ENCODE data around the gene DNAJC11.
"Not testable (repeated sequence)": the region's sequence is repeated elsewhere in the genome, so short reads cannot be mapped to it uniquely, and the experiment has no call there.

Gene DNAJC11, protein sequence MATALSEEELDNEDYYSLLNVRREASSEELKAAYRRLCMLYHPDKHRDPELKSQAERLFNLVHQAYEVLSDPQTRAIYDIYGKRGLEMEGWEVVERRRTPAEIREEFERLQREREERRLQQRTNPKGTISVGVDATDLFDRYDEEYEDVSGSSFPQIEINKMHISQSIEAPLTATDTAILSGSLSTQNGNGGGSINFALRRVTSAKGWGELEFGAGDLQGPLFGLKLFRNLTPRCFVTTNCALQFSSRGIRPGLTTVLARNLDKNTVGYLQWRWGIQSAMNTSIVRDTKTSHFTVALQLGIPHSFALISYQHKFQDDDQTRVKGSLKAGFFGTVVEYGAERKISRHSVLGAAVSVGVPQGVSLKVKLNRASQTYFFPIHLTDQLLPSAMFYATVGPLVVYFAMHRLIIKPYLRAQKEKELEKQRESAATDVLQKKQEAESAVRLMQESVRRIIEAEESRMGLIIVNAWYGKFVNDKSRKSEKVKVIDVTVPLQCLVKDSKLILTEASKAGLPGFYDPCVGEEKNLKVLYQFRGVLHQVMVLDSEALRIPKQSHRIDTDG

DNA sequence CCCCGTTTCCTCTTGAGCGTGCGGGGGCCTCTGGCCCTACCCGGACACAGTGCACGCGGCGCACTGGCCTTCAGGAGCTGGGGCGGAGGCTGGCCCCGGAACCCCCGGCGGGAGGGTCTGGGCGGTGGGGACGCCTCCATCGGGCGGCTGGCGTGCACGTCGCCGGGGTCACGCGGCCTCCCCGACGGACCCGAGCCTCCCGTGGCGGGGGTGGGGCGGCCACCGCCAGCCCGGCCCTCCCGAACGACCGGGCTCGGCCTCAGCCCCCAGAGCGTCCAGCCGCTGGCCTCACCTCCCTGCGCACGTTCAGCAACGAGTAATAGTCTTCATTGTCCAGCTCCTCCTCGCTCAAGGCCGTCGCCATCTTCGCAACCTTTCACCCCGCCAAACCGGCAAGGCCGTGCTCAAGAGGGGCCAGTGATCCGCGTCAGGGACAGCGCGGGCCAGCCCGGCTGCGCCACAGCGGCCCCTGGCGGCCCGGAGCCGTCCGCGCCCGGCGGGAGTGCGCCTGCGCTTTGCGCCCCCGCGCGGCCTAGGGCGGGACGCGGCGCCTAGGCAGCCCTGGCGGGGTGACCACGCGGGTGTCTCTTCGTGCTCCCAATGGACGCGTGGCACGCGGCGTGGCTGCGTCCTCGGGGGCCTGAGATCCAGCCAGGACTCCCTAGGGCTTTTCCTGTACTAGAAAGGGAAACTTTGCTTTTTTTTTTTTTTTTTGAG, at the start of gene DNAJC11:
Gene DNAJC11 (minus strand): TSS at position 380 of the 717 bp plus-strand sequence. CDS start 16 bp downstream, at position 364.
- DNase-seq (ENCODE audit: low spot score), result peak; percentile 92

DNA sequence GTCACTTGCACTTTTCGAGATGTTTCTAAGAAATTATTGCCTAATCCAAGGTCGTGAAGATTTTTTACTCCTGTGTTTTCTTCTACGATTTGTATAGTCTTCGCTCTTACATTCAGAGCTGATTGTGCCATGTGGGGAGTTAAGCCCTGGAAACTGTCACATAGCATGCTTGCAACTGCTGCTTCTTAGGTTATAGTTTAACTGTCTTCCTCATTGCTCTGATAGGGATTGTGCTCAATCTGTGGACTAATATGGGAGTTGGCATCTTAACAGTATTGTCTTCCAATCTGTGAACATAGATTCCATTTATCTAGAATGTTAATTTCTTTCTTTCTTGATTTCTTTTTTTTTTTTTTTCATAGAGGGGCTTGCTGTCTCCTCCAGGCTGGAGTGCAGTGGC, 48.9 kb upstream of the DNAJC11 start:
- DNase-seq (ENCODE audit: low spot score), result no peak

DNA sequence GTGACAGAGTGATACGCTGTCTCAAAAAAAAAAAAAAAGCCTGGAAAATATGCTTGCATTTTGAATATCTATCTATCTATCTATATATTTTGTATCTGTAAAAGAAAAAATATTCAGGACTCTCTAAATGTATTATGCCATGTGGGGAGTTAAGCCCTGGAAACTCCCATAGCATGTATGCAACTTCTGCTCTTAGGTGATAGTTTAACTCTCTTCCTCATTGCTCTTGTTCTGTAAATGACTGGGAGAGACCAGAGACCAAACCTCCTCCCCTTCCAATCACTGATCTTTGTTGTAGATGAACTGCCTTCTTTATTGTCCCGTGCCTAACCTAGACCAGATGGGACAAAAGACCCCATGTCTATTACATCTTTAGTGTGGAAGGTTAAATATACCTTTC, 46.1 kb upstream of the DNAJC11 start:
- no peak for DNase-seq (ENCODE audit: low spot score)

DNA sequence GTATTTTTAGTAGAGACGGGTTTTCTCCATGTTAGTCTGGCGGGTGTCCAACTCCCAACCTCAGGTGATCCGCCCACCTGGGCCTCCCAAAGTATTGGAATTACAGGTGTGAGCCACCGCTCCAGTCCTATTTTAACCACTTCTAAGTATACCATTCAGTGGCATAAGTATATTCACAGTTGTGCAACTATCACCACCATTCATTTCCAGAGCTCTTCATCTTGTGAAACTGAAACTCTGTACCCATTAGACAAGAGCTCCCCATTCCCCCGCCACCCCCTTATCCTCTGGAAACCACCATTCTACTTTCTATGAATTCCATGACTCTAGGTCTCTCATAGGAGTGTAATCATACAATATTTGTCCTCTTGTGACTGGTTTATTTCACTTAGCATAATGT, 43.5 kb upstream of the DNAJC11 start:
- DNase-seq (ENCODE audit: low spot score), result no peak

DNA sequence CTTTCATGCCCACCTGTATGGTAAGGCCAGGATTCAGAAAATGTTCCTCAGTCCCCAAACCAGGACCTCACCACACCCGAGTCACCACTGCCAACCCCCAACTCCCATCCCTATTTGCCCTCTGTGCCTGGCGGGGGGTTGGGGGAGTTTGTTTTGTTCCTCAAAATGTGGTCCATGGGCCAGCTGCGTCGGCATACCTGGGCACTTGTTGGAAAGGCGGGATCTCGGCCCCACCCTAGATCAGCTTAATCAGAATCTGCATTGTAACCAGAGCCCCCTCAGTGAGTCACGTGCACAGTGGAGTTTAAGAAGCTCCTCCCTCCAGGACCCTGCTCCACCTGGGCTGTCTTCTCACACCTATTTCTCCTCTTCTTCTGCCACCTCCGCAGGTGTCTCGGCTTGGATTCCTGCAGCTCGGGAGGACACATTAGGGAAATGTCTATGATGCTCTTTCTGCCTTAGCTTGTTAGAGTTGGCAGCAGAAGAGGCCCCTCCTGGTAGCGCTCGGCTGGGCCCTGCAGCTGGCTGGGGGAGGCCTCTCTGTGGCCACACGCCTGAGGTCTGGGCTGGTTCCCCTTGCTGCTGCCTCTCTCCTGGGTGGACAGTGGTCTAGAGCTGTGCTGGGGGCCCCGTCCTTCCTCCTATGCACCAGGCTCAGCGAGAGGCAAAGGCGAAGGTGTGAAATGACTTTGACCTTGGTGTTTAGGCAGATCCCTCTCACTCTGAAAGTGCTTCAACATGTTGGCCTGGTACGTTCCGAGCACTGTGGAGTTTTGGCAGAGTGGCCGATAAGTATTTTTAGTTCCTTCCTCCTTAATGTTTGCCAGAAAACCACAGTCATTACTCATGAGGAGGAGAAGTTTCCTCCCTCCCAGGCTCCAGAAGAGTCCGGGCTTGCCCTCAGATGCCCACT, 41.8 kb upstream of the DNAJC11 start:
- DNase-seq (ENCODE audit: low spot score), result peak; percentile 71

DNA sequence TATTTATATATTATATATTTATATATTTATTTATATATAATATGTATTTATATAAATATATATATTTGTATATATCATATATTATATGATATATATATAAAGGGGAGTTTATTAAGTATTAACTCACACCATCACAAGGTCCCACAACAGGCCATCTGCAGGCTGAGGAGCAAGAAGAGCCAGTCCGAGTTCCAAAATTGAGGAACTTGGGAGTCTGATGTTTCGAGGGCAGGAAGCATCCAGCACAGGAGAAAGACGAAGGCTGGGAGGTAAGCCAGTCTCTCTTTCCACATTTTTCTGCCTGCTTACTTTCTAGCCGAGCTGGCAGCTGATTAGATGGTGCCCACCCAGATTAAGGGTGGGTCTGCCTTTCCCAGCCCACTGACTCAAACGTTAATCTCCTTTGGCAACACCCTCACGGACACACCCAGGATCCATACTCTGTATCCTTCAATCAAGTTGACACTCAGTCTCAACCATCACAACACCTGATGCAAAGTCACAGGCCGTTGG, 41.1 kb upstream of the DNAJC11 start:
- DNase-seq (ENCODE audit: low spot score), result not testable (repeated sequence)

DNA sequence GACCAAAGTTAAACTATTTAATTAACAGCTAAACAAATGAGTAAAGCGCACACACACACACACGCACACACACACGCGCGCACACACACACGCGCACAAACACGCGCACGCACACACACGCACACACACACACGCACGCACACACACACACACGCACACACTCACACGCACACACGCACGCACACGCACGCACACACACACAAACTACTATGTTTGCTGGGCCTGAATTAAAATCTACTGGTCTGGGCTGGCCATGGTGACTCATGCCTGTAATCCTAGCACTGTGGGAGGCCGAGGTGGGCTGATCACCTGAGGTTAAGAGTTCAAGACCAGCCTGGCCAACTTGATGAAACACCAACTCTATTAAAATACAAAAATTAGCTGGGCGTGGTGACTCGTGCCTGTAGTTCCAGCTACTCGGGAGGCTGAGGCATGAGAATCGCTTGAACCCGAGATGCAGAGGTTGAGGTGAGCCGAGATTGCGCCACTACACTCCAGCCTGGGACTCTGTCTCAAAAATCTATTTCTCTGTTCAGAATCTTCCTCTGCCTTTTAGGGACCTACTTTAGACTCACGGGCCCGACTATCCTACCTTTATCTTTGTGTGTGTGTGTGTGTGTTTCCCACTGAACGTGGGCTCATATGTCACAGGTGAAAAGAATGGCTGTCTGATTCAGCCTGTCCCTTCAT, 37.5 kb upstream of the DNAJC11 start:
- DNase-seq (ENCODE audit: low spot score), result no peak

DNA sequence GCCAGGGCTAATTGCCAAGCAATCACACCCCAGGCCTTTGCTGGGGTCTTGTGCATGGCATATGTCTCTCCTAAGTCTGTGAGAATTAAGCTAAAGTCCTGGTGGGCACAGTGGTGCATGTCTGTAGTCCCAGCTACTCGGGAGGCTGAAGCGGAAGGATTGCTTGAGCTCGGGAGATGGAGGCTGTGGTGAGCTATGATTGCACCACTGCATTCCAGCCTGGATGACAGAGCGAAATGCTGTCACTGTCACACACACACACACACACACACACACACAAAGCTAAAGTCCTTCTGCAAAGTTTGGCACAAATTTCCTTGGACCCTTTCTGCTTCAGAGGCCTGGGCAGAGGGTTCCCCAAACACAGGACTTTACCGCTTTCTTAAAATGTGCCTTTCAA, 31.3 kb upstream of the DNAJC11 start:
- no peak for DNase-seq (ENCODE audit: low spot score)

DNA sequence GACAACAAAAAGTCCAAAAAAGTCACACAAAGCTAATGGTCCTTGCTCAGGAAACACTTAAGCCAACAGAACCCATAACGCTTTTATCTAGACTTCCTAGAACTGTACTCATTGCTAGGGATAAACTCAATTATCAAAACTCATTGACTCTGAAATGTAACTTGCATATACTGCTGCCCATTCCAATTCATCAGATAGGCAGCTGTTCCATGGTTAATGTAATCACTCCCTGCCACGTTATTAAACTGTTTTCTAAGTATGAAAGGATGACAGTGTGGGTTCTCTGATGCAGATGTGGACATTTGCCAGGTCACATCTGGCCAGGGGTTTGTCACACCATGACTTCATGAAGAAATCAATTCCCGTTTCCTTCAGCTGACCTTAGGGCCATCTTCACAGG, 30.3 kb upstream of the DNAJC11 start:
- no peak for DNase-seq (ENCODE audit: low spot score)

DNA sequence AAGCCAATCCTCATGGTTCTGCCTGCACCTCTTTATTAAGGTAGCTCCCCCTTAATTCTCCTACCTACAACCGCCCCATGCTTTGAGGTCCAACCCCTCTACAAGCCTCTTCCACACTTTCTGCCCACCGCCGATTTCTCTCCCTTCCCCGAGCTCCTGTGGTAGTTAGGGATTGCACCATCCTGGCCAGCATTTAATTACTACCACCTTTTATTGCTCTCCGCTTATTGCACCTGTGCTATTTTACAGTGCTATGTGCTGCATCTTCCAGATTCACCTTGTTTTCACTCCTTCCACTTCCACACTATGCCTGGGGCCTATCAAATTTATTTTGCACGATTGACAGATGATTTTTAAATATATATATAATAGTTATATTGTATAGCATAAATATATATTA, 29.3 kb upstream of the DNAJC11 start:
- no peak for DNase-seq (ENCODE audit: low spot score)

DNA sequence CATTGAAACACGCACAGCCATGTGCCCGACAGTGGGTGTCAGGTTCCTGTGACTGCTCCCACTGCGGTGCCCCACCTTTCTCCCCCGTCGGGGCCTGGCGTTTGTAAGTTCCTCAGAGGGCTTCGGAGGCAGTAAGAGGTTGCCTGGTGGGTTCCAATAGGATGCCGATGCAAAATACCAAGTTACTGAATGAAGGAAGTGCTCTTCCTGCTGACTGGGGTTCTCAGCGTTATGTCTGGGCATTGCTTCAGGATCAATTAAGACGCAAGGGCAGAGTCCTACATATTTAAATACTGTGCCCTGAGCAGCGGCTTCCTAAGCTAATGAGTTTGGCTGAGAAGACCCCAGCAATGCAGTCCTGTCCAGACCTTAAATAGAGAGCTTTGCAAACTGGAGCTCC, 28.9 kb upstream of the DNAJC11 start:
- DNase-seq (ENCODE audit: low spot score), result no peak

DNA sequence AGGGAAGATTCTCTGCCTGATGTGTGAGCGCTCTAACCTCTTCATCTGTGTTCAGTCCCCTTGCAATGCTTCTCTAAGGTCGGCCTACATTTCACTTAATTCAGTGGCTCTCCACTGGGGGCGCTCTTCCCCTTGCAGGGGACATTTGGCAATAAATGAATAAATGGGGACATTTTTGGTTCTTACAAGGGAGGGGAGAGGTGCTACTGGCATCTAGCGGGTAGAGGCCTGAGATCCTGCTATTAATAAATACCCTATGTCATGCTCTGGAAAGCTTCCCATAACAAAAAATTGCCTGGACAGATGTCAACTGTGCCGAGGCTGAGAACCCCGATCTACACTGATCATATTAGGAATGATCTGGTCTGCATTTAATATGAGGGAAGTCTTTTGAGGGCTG, 25.9 kb upstream of the DNAJC11 start:
- peak; percentile 66 for DNase-seq (ENCODE audit: low spot score)

DNA sequence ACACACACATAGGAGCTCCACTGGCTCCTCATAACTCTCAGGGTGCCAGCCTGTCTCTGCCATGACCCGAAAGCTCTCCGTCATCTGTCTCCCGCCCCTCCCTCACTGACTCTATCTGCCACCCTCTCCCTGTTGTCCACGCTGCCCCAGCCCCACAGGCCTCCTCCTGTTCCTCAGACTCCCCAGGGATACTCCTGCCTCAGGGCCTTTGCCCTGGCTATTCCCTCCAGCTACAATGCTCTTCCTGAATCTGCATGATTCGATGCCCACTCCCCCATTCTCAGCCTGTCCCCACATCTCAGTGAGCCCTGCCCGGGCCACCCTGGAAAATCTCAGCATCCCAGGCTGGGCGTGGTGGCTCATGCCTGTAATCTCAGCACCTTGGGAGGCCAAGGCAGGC, 24.6 kb upstream of the DNAJC11 start:
- DNase-seq (ENCODE audit: low spot score), result no peak

DNA sequence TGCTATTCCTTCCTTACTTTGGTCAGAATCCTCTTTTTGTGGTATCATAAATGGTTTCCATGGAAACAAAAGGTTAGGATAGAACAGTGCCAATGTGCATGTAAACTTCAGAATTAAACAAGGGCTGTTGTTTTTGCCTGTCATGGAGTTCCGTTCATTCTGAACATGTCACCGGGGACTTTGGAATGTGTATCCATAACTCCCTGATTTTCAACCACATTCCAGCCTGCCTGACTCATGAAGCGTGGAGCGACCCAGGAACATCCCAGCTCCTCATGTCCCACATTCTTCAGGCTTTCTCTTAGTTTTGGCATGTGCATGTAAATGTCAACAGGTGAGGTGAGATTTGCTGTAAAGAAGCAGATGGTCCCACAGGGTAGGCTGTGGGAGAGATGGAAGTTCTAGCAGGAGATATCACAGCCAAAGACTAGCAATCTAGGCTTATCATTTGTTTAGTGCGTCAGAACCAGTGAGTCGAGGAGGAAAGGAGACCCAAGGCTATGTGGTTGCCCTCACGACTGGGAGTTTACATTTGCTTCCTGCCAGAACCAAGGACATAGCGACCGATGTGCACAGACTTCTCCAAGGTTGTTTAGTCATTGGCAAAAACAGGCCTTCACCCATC, 23.0 kb upstream of the DNAJC11 start:
- peak; percentile 93 for DNase-seq (ENCODE audit: low spot score)

DNA sequence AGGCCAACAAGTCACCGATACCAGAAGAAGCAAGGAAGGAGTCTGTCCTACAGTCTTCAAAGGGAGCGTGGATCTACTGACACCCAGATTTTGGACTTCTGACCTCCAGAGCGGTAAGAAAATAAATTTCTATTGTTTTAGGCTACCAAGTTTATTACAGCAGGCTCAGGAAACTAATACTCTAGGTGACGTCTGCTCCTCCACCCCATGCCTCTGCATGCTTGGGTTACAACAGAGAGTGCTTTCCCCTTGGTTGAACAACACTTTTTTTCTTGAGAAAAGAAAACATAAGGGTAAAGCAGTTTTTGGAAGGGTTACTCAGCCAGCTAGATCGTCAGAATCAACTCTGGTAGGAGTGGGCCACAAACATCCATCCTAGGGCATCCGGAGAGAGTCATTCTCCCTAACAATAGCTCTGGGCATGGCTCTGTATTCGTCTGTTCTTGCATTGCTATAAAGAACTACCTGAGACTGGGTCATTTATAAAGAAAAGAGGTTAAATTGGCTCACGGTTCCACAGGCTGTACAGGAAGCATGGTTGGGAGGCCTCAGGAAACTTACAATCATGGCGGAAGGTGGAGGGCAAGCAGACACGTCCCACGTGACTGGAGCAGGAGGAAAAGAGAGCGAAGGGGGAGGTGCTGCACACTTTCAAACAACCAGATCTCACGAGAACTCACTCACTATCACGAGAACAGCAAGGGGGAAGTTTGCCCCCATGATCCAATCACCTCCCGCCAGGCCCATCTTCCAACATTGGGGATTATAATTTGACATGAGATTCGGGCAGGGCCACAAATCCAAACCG, 22.2 kb upstream of the DNAJC11 start:
- peak; percentile 30 for DNase-seq (ENCODE audit: low spot score)

DNA sequence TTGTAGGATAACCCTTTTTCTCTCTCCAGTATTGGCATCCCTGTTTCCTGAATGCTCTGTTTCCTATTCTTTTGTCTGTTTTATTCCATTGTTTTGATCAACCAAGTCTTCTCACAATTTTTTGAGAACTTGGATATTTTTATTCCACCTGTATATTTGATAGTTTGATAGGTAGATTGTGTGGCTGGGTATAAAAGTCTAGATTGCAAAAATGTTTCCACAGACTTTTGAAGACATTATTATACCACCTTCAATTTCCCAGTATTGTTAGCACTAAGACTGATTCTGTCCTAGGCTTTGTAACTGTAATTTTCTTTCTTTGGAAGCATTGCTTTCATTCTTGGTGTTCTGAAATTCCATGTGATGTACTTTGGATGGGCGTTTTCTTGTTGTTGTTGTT, 9.6 kb upstream of the DNAJC11 start:
- no peak for DNase-seq (ENCODE audit: low spot score)

DNA sequence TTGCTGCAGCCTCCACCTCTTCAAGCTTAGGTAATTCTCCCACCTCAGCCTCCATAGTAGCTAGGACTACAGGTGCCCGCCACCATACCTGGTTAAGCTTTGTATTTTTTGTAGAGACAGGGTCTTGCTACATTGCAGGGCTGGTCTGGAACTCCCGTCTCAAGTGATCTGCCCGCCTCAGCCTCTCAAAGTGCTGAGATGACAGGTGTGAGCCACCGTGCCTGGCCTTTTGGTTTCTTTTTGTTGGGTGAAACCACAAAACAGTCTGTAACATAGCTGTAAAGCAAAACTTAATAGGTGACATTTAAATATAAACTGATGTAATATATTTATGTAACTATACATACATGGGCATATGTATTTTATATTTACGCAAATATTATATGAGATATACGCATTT, 3.1 kb upstream of the DNAJC11 start:
- DNase-seq (ENCODE audit: low spot score), result no peak

DNA sequence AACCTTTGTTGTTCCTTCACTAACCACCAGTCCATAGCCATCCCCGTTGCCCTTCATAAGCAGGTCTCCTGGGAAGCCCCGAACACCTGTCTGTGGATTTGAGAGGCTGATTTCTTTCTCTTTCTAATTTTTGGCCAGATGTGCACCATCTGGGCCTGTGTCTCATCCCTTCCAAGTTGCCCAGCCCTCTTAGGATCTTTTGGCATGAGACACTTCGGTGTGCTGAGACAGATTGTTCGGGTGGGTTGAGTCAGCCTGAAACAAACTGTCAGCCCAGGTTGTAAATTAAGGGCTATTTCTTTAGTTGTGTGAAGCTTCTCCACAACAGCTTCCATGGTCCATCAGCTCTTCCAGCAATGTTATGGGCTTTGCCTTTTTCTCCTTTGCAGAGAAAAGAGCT, 1.4 kb upstream of the DNAJC11 start:
- no peak for DNase-seq (ENCODE audit: low spot score)

DNA sequence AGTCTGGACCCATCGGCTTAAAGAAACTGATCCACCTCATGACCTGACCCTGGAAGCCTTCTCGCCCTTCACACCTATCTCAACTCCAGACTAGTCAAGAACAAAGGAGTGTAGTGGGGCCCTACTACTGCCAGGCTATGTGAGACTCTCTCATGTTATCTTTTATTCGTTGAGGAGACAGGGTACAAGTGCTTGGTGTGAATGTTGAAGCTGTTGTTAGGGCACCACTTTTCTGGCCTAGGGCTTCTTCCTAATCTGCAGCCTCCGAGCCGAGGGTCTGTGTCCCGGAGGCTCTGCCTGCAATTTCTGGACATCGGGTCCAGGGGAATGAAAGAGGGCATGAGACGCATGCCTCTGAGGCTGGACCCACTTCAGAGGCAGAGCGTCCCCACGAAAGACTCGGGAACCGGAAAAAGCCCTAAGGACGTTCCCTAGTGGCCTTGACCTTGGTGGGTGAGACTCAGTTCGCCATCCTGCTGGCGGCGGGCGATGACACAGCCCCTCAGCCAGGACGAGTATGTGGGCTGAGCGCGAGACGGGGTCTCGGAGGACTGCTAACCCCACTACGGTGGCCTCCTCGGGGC, 671 bp downstream of the DNAJC11 start:
- DNase-seq (ENCODE audit: low spot score), result no peak

DNA sequence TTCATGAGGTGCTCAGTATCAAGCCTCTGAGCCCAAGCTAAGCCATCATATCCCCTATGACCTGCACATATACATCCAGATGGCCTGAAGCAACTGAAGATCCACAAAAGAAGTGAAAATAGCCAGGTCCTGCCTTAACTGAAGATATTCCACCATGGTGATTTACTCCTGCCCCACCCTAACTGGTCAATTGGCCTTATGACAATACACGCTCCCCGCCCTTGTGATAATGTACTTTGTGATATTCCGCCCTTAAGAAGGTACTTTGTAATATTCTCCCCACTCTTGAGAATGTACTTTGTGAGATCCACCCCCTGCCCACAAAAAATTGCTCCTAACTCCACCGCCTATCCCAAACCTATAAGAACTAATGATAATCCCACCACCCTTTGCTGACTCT, 1.7 kb downstream of the DNAJC11 start:
- DNase-seq (ENCODE audit: low spot score), result not testable (repeated sequence)
